Activated CD8-positive, alpha-beta T cell treated with anti-CD3 and anti-CD28 coated beads for 36 hours (primary cell): ENCODE measurements around the gene BEST4. TPM values are rescaled to one million over a fixed set of nuclear protein-coding genes. Genes with fewer than 3 reads are reported as not detected.
A peak's percentile ranks its signal among the peaks of the same experiment; 100 is the strongest.

Experiments
- ATAC-seq: fragments of 200-7000 bp; cut with Tn5 transposase; one replicate; pipeline ENCODE4 v1.10.0; 2021; ENCODE audit warnings: mild to moderate bottlenecking, moderate library complexity
- CTCF ChIA-PET: fragments of 350-600 bp; sonication (Branson Sonifier 250); formaldehyde crosslinking; loops from one replicate; lab custom pipeline; 2021; ENCODE audit warnings: antibody characterized with exemption; lab: Charles Lee
- POLR2A ChIA-PET: fragments of 350-600 bp; sonication (Branson Sonifier 250); formaldehyde crosslinking; loops from one replicate; lab custom pipeline; 2021; ENCODE audit warnings: antibody characterized with exemption; lab: Charles Lee
- DNase-seq: peaks from one replicate; pipeline ENCODE4 v3.0.0-alpha.2; 2020
- H3K27ac Mint-ChIP-seq: one replicate; pipeline ENCODE4 v1.8.0; 2021; ENCODE audit warnings: mild to moderate bottlenecking, mixed read lengths
- H3K27me3 Mint-ChIP-seq: one replicate; pipeline ENCODE4 v1.8.0; 2021; ENCODE audit warnings: mixed read lengths
- H3K36me3 Mint-ChIP-seq: one replicate; pipeline ENCODE4 v1.8.0; 2021; ENCODE audit warnings: low read depth, mixed read lengths
- H3K4me1 Mint-ChIP-seq: one replicate; pipeline ENCODE4 v1.8.0; 2021; ENCODE audit warnings: low read depth, mixed read lengths
- H3K4me3 Mint-ChIP-seq: one replicate; pipeline ENCODE4 v1.8.0; 2021; ENCODE audit warnings: mild to moderate bottlenecking, moderate library complexity, mixed read lengths
- H3K9me3 Mint-ChIP-seq: one replicate; pipeline ENCODE4 v1.8.0; 2021; ENCODE audit warnings: mixed read lengths
- intact Hi-C: fragments of 100-400 bp; cut with micrococcal nuclease; formaldehyde crosslinking; loops from one replicate; pipeline ENCODE4 v1.10.0; 2022
- total RNA-seq, 2 experiments: library from RNA; stranded (reverse); gene quantifications; one replicate each; pipeline ENCODE4 v1.2.3, GENCODE V29; 2021
- TF ChIP-seq, protein P1 (sequence below): fragments of 200-600 bp; IDR thresholded peaks from one replicate; pipeline ENCODE4 v1.8.0; 2022; ENCODE audit warnings: antibody characterized with exemption, mild to moderate bottlenecking

The BEST4 gene
- total RNA-seq, result 1 to 10 TPM in 1 of 2 experiments, under 1 TPM in 1; 0.87 to 1.0 TPM

DNA sequence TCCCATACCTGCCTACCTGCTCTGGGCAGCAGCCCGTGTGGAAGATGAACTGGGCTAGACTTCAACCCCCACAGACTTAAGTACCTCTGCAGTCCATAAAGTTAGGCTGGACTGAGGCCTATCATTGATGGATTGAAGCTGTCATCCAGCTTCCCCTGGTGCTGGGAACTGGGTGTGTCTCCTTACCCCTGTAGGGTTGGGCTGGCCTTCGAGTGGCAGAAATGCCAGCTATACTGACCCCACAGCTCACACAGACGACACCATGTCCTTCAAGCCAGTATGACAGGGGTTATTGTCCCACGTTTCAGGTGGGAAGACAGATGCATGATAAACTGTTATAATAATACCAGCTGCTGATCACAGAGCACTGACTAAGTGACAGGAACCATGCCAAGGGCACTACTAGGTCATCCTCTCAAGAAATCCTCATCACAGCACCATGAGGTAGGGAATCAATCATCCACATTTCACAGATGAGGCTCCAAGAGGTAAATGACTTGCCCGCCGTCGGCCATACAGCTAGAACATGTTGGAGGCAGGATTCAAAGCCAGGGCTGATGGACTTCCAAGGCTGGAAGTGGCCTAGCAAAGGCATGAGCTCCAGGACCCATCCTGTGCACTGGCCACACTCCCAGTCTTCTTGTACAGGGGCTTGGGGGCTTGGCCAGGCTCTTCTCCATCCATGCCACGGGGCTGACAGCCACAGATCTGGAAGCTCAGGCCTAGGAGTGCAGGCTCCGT, at the start of gene BEST4:
Gene BEST4 (minus strand): TSS at position 51 of the 741 bp plus-strand sequence. CDS start 465 bp downstream, outside the sequence.
- intact Hi-C loops, result no loop called here
- H3K4me3 Mint-ChIP-seq, result no peak within 1 kb of the TSS
- no peaks in the 10 kb centered on the region for H3K9me3 Mint-ChIP-seq
- TF ChIP-seq, protein P1, sequence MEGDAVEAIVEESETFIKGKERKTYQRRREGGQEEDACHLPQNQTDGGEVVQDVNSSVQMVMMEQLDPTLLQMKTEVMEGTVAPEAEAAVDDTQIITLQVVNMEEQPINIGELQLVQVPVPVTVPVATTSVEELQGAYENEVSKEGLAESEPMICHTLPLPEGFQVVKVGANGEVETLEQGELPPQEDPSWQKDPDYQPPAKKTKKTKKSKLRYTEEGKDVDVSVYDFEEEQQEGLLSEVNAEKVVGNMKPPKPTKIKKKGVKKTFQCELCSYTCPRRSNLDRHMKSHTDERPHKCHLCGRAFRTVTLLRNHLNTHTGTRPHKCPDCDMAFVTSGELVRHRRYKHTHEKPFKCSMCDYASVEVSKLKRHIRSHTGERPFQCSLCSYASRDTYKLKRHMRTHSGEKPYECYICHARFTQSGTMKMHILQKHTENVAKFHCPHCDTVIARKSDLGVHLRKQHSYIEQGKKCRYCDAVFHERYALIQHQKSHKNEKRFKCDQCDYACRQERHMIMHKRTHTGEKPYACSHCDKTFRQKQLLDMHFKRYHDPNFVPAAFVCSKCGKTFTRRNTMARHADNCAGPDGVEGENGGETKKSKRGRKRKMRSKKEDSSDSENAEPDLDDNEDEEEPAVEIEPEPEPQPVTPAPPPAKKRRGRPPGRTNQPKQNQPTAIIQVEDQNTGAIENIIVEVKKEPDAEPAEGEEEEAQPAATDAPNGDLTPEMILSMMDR, result no peak
- ChIA-PET CTCF (interaction anchor here (1.0 to 1.4 kb wide), 4 partner anchors 12 to 59 kb away, joined by 3 to 6 read pairs (median 4); partner anchors contain the start of genes PLK3 and RNU5D-1), POLR2A (interaction anchor here (1.2 to 11.9 kb wide), 8 partner anchors 10 to 66 kb away, joined by 4 to 181 read pairs (median 46); partner anchors contain the start of genes BTBD19, DYNLT4, PLK3 and RNU5D-1)
- peaks cover 26% of the 10 kb centered on the region for H3K4me1 Mint-ChIP-seq
- ATAC-seq, result no peak
- no peaks in the 10 kb centered on the region for H3K36me3 Mint-ChIP-seq
- no peak for DNase-seq
- H3K27ac Mint-ChIP-seq, result no peak within 1 kb of the TSS
- H3K27me3 Mint-ChIP-seq, result no peaks in the 10 kb centered on the region

DNA sequence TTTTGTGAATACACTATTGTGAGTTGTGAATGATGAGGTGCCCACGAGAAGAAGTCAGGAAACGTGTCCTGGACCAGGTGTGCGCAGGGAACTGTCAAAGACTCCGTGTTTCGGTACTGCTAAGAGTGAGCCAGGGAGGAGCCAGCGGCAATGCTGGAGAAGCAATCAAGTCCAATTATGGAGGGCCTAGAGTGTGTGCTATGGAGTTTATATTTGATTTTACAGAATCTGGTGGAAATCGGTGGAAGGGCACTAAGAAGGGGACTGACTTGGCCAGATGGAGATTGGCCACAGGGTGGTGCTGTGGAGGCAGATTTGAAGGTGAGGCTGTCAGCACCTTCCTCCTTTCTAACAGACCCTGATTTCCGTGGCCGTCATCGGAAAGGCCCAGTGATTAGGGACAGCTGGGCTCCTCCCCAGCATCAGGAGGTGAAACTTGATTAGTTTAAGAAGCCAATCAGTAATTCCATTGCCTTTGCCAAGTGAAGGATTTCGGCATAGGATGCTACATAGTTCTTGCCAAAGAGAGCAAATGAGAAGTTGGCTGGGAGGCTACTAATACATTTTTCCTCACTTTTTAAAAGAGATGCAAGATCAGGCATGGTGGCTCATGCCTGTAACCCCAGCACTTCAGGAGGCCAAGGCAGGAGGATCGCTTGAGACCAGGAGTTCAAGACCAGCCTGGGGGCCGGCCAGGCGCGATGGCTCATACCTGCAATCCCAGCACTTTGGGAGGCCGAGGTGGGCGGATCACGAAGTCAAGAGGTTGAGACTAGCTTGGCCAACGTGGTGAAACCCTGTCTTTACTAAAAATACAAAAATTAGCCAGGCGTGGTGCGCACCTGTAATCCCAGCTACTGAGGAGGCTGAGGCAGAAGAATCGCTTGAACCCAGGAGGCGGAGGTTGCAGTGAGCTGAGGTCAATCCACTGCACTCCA, 48.0 kb upstream of the BEST4 start:
- TF ChIP-seq, protein P1, result peak; percentile 77
- intact Hi-C loops, result no loop called here
- ATAC-seq (peak; percentile 99), DNase-seq (peak; percentile 97)
- Mint-ChIP-seq H3K4me1 (peaks cover 10% of the 10 kb centered on the region), H3K9me3 (no peaks in the 10 kb centered on the region), H3K36me3 (no peaks in the 10 kb centered on the region), H3K4me3 (no peak overlapping the region), H3K27ac (peak overlapping the region; percentile 49), H3K27me3 (no peaks in the 10 kb centered on the region)
- ChIA-PET CTCF (interaction anchor here (0.6 to 2.8 kb wide), 15 partner anchors 9 to 176 kb away, joined by 3 to 17 read pairs (median 3); partner anchors contain the start of genes PTCH2 and UROD), POLR2A (interaction anchor here (1.3 kb wide), 1 partner anchor 105 kb away, joined by 3 read pairs; no protein-coding TSS in a partner anchor)

DNA sequence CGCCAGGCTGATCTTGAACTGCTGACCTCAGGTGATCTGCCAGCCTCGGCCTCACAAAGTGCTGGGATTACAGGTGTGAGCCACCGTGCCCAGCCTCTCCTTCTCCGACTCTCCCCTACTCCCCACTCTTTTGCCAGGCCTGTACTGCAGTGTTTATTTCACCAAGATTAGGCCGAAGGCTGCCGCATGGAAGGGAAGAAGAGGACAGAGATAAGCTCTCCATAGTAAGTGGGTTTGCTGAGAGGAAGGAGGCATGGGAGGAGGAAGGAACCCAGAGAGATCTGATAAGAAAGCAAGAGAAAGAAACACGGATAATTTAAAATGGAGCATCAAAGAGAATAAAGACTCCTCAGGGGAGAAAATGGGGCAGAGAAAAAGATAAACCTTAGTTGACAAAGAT, 46.4 kb upstream of the BEST4 start:
- Mint-ChIP-seq H3K9me3 (no peaks in the 10 kb centered on the region), H3K4me1 (peaks cover 10% of the 10 kb centered on the region), H3K36me3 (no peaks in the 10 kb centered on the region), H3K27me3 (no peaks in the 10 kb centered on the region), H3K4me3 (no peak overlapping the region), H3K27ac (no peak overlapping the region)
- CTCF ChIA-PET, result interaction anchor here (1.2 to 2.7 kb wide), 5 partner anchors 11 to 176 kb away, joined by 3 to 14 read pairs (median 4); partner anchors contain the start of gene EIF2B3
- ATAC-seq (no peak), DNase-seq (no peak)
- POLR2A ChIA-PET, result interaction anchor here (0.5 to 7.1 kb wide), 3 partner anchors 14 to 687 kb away, joined by 3 to 66 read pairs (median 4); partner anchors contain the start of gene PRDX1
- intact Hi-C loops, result no loop called here
- TF ChIP-seq, protein P1, result no peak

DNA sequence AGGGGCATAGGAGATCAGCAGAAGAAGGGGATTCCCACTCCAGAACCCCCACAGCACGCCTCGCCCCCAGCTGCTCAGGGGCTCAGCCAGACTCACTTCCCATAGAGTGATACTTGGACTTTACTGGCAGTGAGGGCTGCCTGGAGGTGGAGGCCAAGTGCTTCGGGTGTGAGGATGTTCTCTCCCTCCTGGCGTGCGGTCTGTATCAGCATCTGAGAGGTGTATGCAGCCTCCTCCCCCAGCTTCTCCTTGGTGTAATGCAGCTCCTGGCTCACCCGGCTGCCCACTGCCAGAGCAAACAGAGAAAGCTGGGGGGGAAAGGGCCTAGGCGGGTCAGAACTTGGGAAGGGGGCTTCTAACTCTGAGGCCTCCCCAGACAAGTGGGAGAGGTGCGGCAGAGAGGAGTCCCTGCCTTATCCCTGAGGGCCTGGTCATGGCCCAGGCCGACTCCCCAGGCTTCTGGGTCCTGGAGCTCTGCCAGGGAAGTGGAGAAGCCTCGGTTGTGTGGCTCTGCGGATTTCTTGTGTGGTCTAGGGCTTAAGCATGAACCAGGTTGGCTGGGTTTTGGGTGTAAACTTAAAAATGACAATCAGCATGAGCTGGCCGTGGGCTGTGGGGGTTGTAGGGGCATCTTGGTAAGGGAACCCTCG, 44.2 kb upstream of the BEST4 start:
- intact Hi-C loops, result no loop called here
- no peaks in the 10 kb centered on the region for H3K36me3 Mint-ChIP-seq
- H3K27ac Mint-ChIP-seq, result no peak overlapping the region
- H3K4me3 Mint-ChIP-seq, result no peak overlapping the region
- DNase-seq (no peak), ATAC-seq (no peak)
- TF ChIP-seq, protein P1, result no peak
- peaks cover 10% of the 10 kb centered on the region for H3K4me1 Mint-ChIP-seq
- ChIA-PET CTCF (interaction anchor here (0.7 to 1.3 kb wide), 3 partner anchors 9 to 97 kb away, joined by 3 to 4 read pairs (median 3); no protein-coding TSS in a partner anchor), POLR2A (interaction anchor here (2.5 to 7.1 kb wide), 3 partner anchors 12 to 111 kb away, joined by 6 to 66 read pairs (median 14); partner anchors contain the start of gene RPS8)
- H3K27me3 Mint-ChIP-seq, result no peaks in the 10 kb centered on the region
- H3K9me3 Mint-ChIP-seq, result no peaks in the 10 kb centered on the region
